ENCODE results near the gene RAF1. TPM values are rescaled to one million over a fixed set of nuclear protein-coding genes. Genes with fewer than 3 reads are reported as not detected.
A peak's percentile ranks its signal among the peaks of the same experiment; 100 is the strongest.
"Not testable (repeated sequence)": the region's sequence is repeated elsewhere in the genome, so short reads cannot be mapped to it uniquely, and the experiment has no call there.

The RAF1 gene
- total and polyA plus RNA-seq, 2 donors (not counting 1 experiment from before 2014, with no cell fraction given): 84.3 to 126 TPM

GRCh38 chr3:12643010-12643380, 20.9 kb downstream of the RAF1 start:
- H4K20me1 ChIP-seq (ENCODE audit: control insufficient read depth, insufficient read depth, low read length, poor library complexity, severe bottlenecking): peaks cover 66% of the 10 kb centered on the region
- ChIA-PET POLR2A (no interaction called here), CTCF (no interaction called here)
- no peaks in the 10 kb centered on the region for H3K9me3 ChIP-seq (ENCODE audit: control extremely low read depth in 1 of 3, control insufficient read depth in 2 of 3, insufficient read depth in 1 of 3, low read length in 2 of 3)
- Mint-ChIP-seq H3K4me3 (no peak overlapping the region), H3K27ac (peak overlapping the region; percentile 54), H3K4me1 (peaks cover 51% of the 10 kb centered on the region), H3K27me3 (no peaks in the 10 kb centered on the region), H3K9me3 (ENCODE audit: insufficient read depth) (no peaks in the 10 kb centered on the region)
- no peak overlapping the region for H2AFZ ChIP-seq (ENCODE audit: insufficient read depth, low read depth, low read length, poor library complexity, severe bottlenecking)
- peaks cover 4 to 13% of the 10 kb centered on the region in 2 donors for H3K4me1 ChIP-seq (ENCODE audit: control insufficient read depth in 2 of 2, insufficient read depth in 2 of 2, low read length in 2 of 2)
- no peak overlapping the region for H3K9ac ChIP-seq (ENCODE audit: low read length)
- H3K27ac ChIP-seq (ENCODE audit: low read length in 2 of 2): peak overlapping the region in 1 of 2 donors; percentile 25
- DNase-seq: no peak
- no peaks in the 10 kb centered on the region for H3K27me3 ChIP-seq (replicated peaks in 1 of 4; ENCODE audit: control extremely low read depth in 1 of 4, control insufficient read depth in 3 of 4, insufficient read depth in 4 of 4, low read length in 3 of 4)
- H3K4me3 ChIP-seq (ENCODE audit: control extremely low read depth in 1 of 5, extremely low read depth in 1 of 5, insufficient read depth in 1 of 5, low read depth in 2 of 5, low read length in 4 of 5): no peak overlapping the region
- no peak for ATAC-seq (ENCODE audit: low read depth)
- no peak overlapping the region for H3K4me2 ChIP-seq (replicated peaks; ENCODE audit: low read depth, low read length, poor library complexity, severe bottlenecking)
- H3K79me2 ChIP-seq (ENCODE audit: control insufficient read depth, insufficient read depth, low read length): peaks cover 87% of the 10 kb centered on the region
- intact Hi-C loops (cut with micrococcal nuclease): no loop called here
- H3K36me3 ChIP-seq (replicated peaks in 1 of 2; ENCODE audit: control extremely low read depth in 1 of 2, control insufficient read depth in 1 of 2, extremely low read depth in 1 of 2, insufficient read depth in 2 of 2, low read length in 1 of 2): no peaks in the 10 kb centered on the region
- TF ChIP-seq CTCF (IDR thresholded peaks at IDR 0.05) (no peak), EZH2 (IDR thresholded peaks at IDR 0.05; ENCODE audit: borderline replicate concordance, insufficient read depth, low read depth, low read length, poor library complexity, severe bottlenecking) (no peak)

- H2AFZ ChIP-seq (ENCODE audit: insufficient read depth, low read depth, low read length, poor library complexity, severe bottlenecking); H3K9me3 ChIP-seq (ENCODE audit: control extremely low read depth in 1 of 3, control insufficient read depth in 2 of 3, insufficient read depth in 1 of 3, low read length in 2 of 3); H3K9me3 Mint-ChIP-seq (ENCODE audit: insufficient read depth); POLR2A ChIA-PET; H3K4me3 Mint-ChIP-seq; ATAC-seq (ENCODE audit: low read depth); intact Hi-C loops (cut with micrococcal nuclease); H3K27ac Mint-ChIP-seq; CTCF ChIA-PET; H3K27me3 Mint-ChIP-seq; H3K4me3 ChIP-seq (ENCODE audit: control extremely low read depth in 1 of 5, extremely low read depth in 1 of 5, insufficient read depth in 1 of 5, low read depth in 2 of 5, low read length in 4 of 5); H3K9ac ChIP-seq (ENCODE audit: low read length); DNase-seq; H3K36me3 ChIP-seq (replicated peaks in 1 of 2; ENCODE audit: control extremely low read depth in 1 of 2, control insufficient read depth in 1 of 2, extremely low read depth in 1 of 2, insufficient read depth in 2 of 2, low read length in 1 of 2); H3K4me2 ChIP-seq (replicated peaks; ENCODE audit: low read depth, low read length, poor library complexity, severe bottlenecking); H3K4me1 ChIP-seq (ENCODE audit: control insufficient read depth in 2 of 2, insufficient read depth in 2 of 2, low read length in 2 of 2); H3K27me3 ChIP-seq (replicated peaks in 1 of 4; ENCODE audit: control extremely low read depth in 1 of 4, control insufficient read depth in 3 of 4, insufficient read depth in 4 of 4, low read length in 3 of 4); H3K27ac ChIP-seq (ENCODE audit: low read length in 2 of 2): not testable (repeated sequence)
- H3K4me1 Mint-ChIP-seq: peaks cover 55% of the 10 kb centered on the region
- no CpG with 5 or more reads among the region's 5 CpGs for WGBS (ENCODE audit: insufficient coverage)
- Histone ChIP-seq H3K79me2 (ENCODE audit: control insufficient read depth, insufficient read depth, low read length) (peaks cover 87% of the 10 kb centered on the region), H4K20me1 (ENCODE audit: control insufficient read depth, insufficient read depth, low read length, poor library complexity, severe bottlenecking) (peaks cover 64% of the 10 kb centered on the region)
Measured at GRCh38 chr3:12640853-12641252, 23.1 kb downstream of the RAF1 start.

Measured in B cell (primary cell).